Loucy (cell line): ENCODE measurements around the gene ANKRD13B.

Source experiments
- H2AFZ ChIP-seq: fragments of 200-600 bp; sonication (generic); 2 replicates; pipeline ENCODE4 v1.6.0; 2016; ENCODE audit warnings: antibody characterized with exemption, mild to moderate bottlenecking, low read length, moderate library complexity
- H3F3A ChIP-seq: fragments of 200-600 bp; 2 replicates; pipeline ENCODE4 v1.6.0; 2016; ENCODE audit warnings: antibody characterized with exemption, low read depth, mild to moderate bottlenecking
- H3K27me3 ChIP-seq: fragments of 200-600 bp; sonication (generic); 2 replicates; pipeline ENCODE4 v1.6.1; 2014; ENCODE audit warnings: low read length, mild to moderate bottlenecking; ENCODE audit not compliant: insufficient read depth, poor library complexity, severe bottlenecking
- H3K36me3 ChIP-seq: fragments of 200-600 bp; sonication (generic); 2 replicates; pipeline ENCODE4 v1.6.1; 2016; ENCODE audit warnings: low read length; ENCODE audit not compliant: insufficient read depth
- H3K4me1 ChIP-seq: fragments of 200-600 bp; sonication (generic); 2 replicates; pipeline ENCODE4 v1.5.1; 2014; ENCODE audit warnings: low read length, mild to moderate bottlenecking; ENCODE audit not compliant: insufficient read depth, poor library complexity, severe bottlenecking
- H3K4me2 ChIP-seq: fragments of 200-600 bp; sonication (generic); 2 replicates; pipeline ENCODE4 v1.6.0; 2014; ENCODE audit warnings: antibody characterized with exemption, low read length, low read depth, mild to moderate bottlenecking; ENCODE audit not compliant: poor library complexity, severe bottlenecking
- H3K4me3 ChIP-seq: fragments of 200-600 bp; sonication (generic); 2 replicates; pipeline ENCODE4 v1.5.1; 2014; ENCODE audit warnings: low read length, mild to moderate bottlenecking, mixed read lengths; ENCODE audit not compliant: poor library complexity, severe bottlenecking
- H3K79me2 ChIP-seq: fragments of 200-600 bp; sonication (generic); 2 replicates; pipeline ENCODE4 v1.6.1; 2014; ENCODE audit warnings: low read length; ENCODE audit not compliant: insufficient read depth
- H3K9ac ChIP-seq: fragments of 200-600 bp; sonication (generic); 2 replicates; pipeline ENCODE4 v1.6.0; 2014; ENCODE audit warnings: mild to moderate bottlenecking, low read depth, low read length, moderate library complexity; ENCODE audit not compliant: poor library complexity, severe bottlenecking
- H3K9me2 ChIP-seq: fragments of 200-600 bp; sonication (generic); replicated peaks from 2 replicates; pipeline ENCODE4 v1.6.1; 2016; ENCODE audit warnings: low read depth, low read length, mixed read lengths
- H3K9me3 ChIP-seq: fragments of 200-600 bp; sonication (generic); 2 replicates; pipeline ENCODE4 v1.6.1; 2014; ENCODE audit warnings: mild to moderate bottlenecking, antibody characterized with exemption, low read length, low read depth; ENCODE audit not compliant: insufficient read depth
- H4K20me1 ChIP-seq: fragments of 200-600 bp; sonication (generic); 2 replicates; pipeline ENCODE4 v1.6.0; 2014; ENCODE audit warnings: antibody characterized with exemption, low read length, mild to moderate bottlenecking; ENCODE audit not compliant: insufficient read depth, poor library complexity, severe bottlenecking
- EZH2phosphoT487 ChIP-seq: fragments of 200-600 bp; IDR thresholded peaks from 2 replicates; pipeline ENCODE4 v1.6.1; 2018; ENCODE audit warnings: antibody characterized with exemption, mild to moderate bottlenecking, moderate library complexity, borderline replicate concordance
- TF ChIP-seq, protein P1 (sequence below): fragments of 200-600 bp; sonication (generic); conservative IDR thresholded peaks from 2 replicates; pipeline ENCODE4 v1.5.1; 2014; ENCODE audit warnings: mild to moderate bottlenecking, antibody characterized with exemption, low read length

ANKRD13B gene

DNA sequence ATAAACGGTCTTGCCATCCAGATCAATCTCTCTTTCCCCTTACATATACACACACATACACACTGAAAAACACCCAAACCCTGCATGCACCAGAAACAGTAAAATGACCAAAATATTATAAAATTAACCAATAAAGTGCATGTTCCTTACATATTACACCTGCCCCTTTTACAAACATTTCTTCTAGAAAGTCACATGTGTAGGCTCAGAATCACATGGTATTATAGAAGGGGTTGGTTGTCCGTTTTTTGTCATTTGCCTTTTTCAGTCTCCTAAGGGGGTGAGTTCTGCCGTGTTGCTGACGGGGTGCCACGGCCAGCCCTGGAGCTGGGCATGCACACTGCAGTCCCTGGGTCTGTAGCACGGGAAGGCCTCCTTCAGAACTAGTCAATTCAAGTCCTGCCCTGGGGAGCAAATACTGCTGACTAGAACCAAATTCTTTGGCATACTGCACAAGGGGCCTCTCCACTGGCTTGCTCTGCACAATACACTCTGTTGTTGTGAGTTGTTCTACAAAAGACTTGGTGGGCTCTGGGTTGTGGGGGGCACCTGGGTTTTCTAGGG is 37.8 kb downstream of the ANKRD13B start:
- Histone ChIP-seq H3K9ac (no peak overlapping the region), H2AFZ (no peak overlapping the region), H3K4me2 (no peak overlapping the region), H3K79me2 (no peaks in the 10 kb centered on the region), H3K27me3 (no peaks in the 10 kb centered on the region), H3K36me3 (peaks cover 41% of the 10 kb centered on the region; the same call in 1 of the 2 replicates), H4K20me1 (no peaks in the 10 kb centered on the region), H3K9me3 (no peaks in the 10 kb centered on the region), H3F3A (no peaks in the 10 kb centered on the region), H3K9me2 (no peaks in the 10 kb centered on the region), H3K4me1 (no peaks in the 10 kb centered on the region), H3K4me3 (no peak overlapping the region)
- TF ChIP-seq EZH2phosphoT487: no peak
- TF ChIP-seq, protein P1, sequence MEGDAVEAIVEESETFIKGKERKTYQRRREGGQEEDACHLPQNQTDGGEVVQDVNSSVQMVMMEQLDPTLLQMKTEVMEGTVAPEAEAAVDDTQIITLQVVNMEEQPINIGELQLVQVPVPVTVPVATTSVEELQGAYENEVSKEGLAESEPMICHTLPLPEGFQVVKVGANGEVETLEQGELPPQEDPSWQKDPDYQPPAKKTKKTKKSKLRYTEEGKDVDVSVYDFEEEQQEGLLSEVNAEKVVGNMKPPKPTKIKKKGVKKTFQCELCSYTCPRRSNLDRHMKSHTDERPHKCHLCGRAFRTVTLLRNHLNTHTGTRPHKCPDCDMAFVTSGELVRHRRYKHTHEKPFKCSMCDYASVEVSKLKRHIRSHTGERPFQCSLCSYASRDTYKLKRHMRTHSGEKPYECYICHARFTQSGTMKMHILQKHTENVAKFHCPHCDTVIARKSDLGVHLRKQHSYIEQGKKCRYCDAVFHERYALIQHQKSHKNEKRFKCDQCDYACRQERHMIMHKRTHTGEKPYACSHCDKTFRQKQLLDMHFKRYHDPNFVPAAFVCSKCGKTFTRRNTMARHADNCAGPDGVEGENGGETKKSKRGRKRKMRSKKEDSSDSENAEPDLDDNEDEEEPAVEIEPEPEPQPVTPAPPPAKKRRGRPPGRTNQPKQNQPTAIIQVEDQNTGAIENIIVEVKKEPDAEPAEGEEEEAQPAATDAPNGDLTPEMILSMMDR: no peak

DNA sequence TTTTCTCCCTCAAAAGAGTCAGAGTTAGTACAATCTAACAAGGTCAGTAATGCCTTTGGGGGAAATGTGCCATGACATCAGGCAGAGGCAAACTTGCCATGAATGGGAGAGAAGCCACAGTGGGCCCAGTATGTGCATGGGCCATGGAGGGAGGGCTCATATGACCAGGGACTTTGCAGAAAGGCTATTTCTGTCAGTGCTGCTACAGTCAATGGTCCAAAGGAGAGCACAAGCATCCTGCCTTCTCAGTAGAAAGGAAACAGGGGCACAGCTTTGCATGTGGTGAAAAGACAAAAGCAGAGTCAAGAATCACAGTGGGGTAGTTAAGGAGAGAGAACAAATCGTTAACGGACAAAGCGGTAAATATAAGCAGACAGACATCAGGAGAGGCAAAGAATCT is 41.0 kb downstream of the ANKRD13B start:
- peaks cover 47% of the 10 kb centered on the region; the same call in 1 of the 2 replicates for H3K36me3 ChIP-seq

DNA sequence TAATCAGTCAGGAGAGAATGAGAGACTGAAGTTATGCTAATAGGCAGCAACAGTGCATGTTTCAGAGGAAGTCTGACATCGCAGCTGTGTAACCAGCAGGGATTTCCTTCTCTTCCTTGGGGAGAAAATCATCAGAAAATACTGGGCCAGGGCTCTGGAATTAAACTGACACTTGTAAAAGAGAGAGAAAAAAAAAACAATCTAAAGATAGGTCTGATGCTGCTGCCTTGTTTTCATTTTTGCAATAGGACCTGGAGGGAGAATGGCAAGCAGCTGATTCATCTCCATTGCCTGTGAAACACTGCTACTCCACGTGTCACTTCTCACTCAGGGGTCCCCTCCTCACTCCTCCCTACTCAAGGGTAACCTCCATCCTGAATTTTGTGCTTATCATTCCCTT is 47.5 kb downstream of the ANKRD13B start:
- peak overlapping the region; percentile 2 for H3K4me2 ChIP-seq
- H2AFZ ChIP-seq: no peak overlapping the region
- no peak overlapping the region for H3K4me3 ChIP-seq
- 0 out of 2 replicates have a peak, but pooled peaks cover 2% of the 10 kb centered on the region for H3F3A ChIP-seq
- TF ChIP-seq, protein P1: no peak
- no peak for TF ChIP-seq EZH2phosphoT487
- H3K79me2 ChIP-seq: no peaks in the 10 kb centered on the region
- H3K27me3 ChIP-seq: no peaks in the 10 kb centered on the region
- H3K4me1 ChIP-seq: peaks cover 40% of the 10 kb centered on the region
- no peaks in the 10 kb centered on the region for H3K9me3 ChIP-seq
- H4K20me1 ChIP-seq: no peaks in the 10 kb centered on the region
- no peak overlapping the region for H3K9ac ChIP-seq
- peaks cover 11% of the 10 kb centered on the region; the same call in 1 of the 2 replicates for H3K36me3 ChIP-seq
- H3K9me2 ChIP-seq: no peaks in the 10 kb centered on the region

More for the DNA sequence above, 41.0 kb downstream of the ANKRD13B start:
- Histone ChIP-seq H4K20me1 (no peaks in the 10 kb centered on the region), H3F3A (0 out of 2 replicates have a peak, but pooled peaks cover 2% of the 10 kb centered on the region), H3K4me3 (no peak overlapping the region), H3K79me2 (no peaks in the 10 kb centered on the region), H3K9ac (no peak overlapping the region), H3K9me2 (no peaks in the 10 kb centered on the region), H3K9me3 (no peaks in the 10 kb centered on the region), H2AFZ (no peak overlapping the region), H3K27me3 (no peaks in the 10 kb centered on the region), H3K4me1 (peaks cover 14% of the 10 kb centered on the region), H3K4me2 (no peak overlapping the region)
- TF ChIP-seq EZH2phosphoT487: no peak
- TF ChIP-seq, protein P1: no peak
